GM23338 (cell line): ENCODE data around the gene OR3A2. TPM values are rescaled to one million over a fixed set of nuclear protein-coding genes. Genes with fewer than 3 reads are reported as not detected.
"Not testable (repeated sequence)": the region's sequence is repeated elsewhere in the genome, so short reads cannot be mapped to it uniquely, and the experiment has no call there.

Experiments used
- ATAC-seq: fragments of 200-7000 bp; cut with Tn5 transposase; 3 replicates; pipeline ENCODE4 v1.9.1; 2020
- DNase-seq: peaks from one replicate; pipeline ENCODE4 v3.0.0-alpha.2; 2015; ENCODE audit warnings: low spot score
- H2AFZ ChIP-seq: fragments of 200-600 bp; sonication (generic); 2 replicates; pipeline ENCODE4 v1.8.0; 2016; ENCODE audit warnings: antibody characterized with exemption, mild to moderate bottlenecking, moderate library complexity
- H3F3A ChIP-seq: fragments of 200-600 bp; sonication (generic); replicated peaks from 2 replicates; pipeline ENCODE4 v1.8.0; 2017; ENCODE audit warnings: antibody characterized with exemption, mixed run types, low read depth
- H3K27ac ChIP-seq: fragments of 200-600 bp; sonication (generic); 2 replicates; pipeline ENCODE4 v1.6.1; 2016; ENCODE audit warnings: low read depth
- H3K27me3 ChIP-seq: fragments of 200-600 bp; sonication (generic); 2 replicates; pipeline ENCODE4 v1.8.0; 2016; ENCODE audit warnings: mild to moderate bottlenecking, mixed run types, moderate library complexity; ENCODE audit not compliant: insufficient read depth
- H3K36me3 ChIP-seq: fragments of 200-600 bp; sonication (generic); 2 replicates; pipeline ENCODE4 v1.8.0; 2016; ENCODE audit warnings: mild to moderate bottlenecking; ENCODE audit not compliant: insufficient read depth
- H3K4me1 ChIP-seq: fragments of 200-600 bp; sonication (generic); 2 replicates; pipeline ENCODE4 v1.8.0; 2016; ENCODE audit warnings: mild to moderate bottlenecking, moderate library complexity; ENCODE audit not compliant: insufficient read depth
- H3K4me2 ChIP-seq: fragments of 200-600 bp; sonication (generic); 2 replicates; pipeline ENCODE4 v1.7.1; 2017; ENCODE audit warnings: mixed run types
- H3K4me3 ChIP-seq: fragments of 200-600 bp; sonication (generic); 2 replicates; pipeline ENCODE4 v1.6.1; 2016; ENCODE audit warnings: mixed run types
- H3K79me2 ChIP-seq: fragments of 200-600 bp; sonication (generic); replicated peaks from 2 replicates; pipeline ENCODE4 v1.8.0; 2017; ENCODE audit warnings: mild to moderate bottlenecking; ENCODE audit not compliant: insufficient read depth
- H3K9me2 ChIP-seq: fragments of 200-600 bp; sonication (generic); 2 replicates; pipeline ENCODE4 v1.8.0; 2017; ENCODE audit not compliant: insufficient read depth
- H4K20me1 ChIP-seq: fragments of 200-600 bp; sonication (generic); replicated peaks from 2 replicates; pipeline ENCODE4 v1.8.0; 2017; ENCODE audit warnings: mild to moderate bottlenecking; ENCODE audit not compliant: insufficient read depth
- H3K27ac Mint-ChIP-seq: 2 replicates; pipeline ENCODE4 v1.8.0; 2020; ENCODE audit warnings: inconsistent platforms, mild to moderate bottlenecking, moderate library complexity, mixed read lengths
- H3K27me3 Mint-ChIP-seq: 3 replicates; pipeline ENCODE4 v1.8.0; 2022; ENCODE audit warnings: low read depth, mild to moderate bottlenecking, moderate library complexity, mixed read lengths, inconsistent platforms; ENCODE audit not compliant: insufficient read depth, poor library complexity
- H3K36me3 Mint-ChIP-seq: 3 replicates; pipeline ENCODE4 v1.8.0; 2021; ENCODE audit warnings: low read depth, mild to moderate bottlenecking, inconsistent platforms, moderate library complexity, mixed read lengths
- H3K4me1 Mint-ChIP-seq: 3 replicates; pipeline ENCODE4 v1.8.0; 2020; ENCODE audit warnings: mild to moderate bottlenecking, inconsistent platforms, mixed read lengths
- H3K4me3 Mint-ChIP-seq: 3 replicates; pipeline ENCODE4 v1.8.0; 2021; ENCODE audit warnings: moderate library complexity, mild to moderate bottlenecking, inconsistent platforms, mixed read lengths
- H3K9me3 Mint-ChIP-seq: 3 replicates; pipeline ENCODE4 v1.8.0; 2020; ENCODE audit warnings: moderate library complexity, mild to moderate bottlenecking, inconsistent platforms, mixed read lengths
- JUNB ChIP-seq: IDR thresholded peaks from one replicate; pipeline ENCODE4 v1.6.1; 2016; ENCODE audit warnings: antibody characterized with exemption; ENCODE audit not compliant: unreplicated experiment
- polyA plus RNA-seq: library from polyadenylated mRNA; unstranded; fragments of >200 nt; fragmentation: Nextera tagmentation; extraction: Ambion mirVana; gene quantifications from 2 replicates; pipeline ENCODE4 v1.2.1, GENCODE V29; 2016
- total RNA-seq: library from RNA; depleted of rRNA; stranded (reverse); fragments of >200 nt; shearing (Covaris generic); gene quantifications from 2 replicates; pipeline ENCODE4 v1.2.3, GENCODE V29; 2014
- TF ChIP-seq, protein P1 (sequence below): IDR thresholded peaks from 2 replicates; pipeline ENCODE4 v1.6.1; 2016; ENCODE audit warnings: antibody characterized with exemption

OR3A2 gene
- total and polyA plus RNA-seq, 2 experiments from 2014 or later = 1.1 to 1.4 TPM

DNA sequence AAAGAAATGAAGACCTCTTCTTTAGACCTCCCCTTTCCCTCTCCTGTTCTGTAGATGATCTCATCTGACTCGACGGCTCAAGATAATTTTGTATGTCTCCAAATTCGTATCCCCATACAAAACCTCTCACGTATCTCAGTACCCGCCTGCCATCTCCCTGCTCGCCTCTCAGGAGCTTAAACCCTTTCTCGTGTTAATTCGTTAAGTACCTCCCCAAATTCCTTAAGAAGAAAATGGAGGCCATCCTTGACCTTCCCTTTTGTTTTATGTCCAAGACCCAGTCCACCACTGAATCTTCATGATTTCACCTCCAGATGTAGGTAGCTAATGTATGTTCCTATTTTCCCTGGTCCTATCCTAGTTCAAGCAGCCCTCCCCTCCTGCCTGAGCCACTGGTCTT, 129.5 kb downstream of the OR3A2 start:
- Mint-ChIP-seq H3K27me3 (peaks cover 12% of the 10 kb centered on the region), H3K36me3 (peaks cover 10% of the 10 kb centered on the region; the same call in 2 of the 3 replicates), H3K27ac (no peak overlapping the region; the same call in 1 of the 2 replicates), H3K4me3 (no peak overlapping the region; the same call in 2 of the 3 replicates), H3K9me3 (peaks cover 61% of the 10 kb centered on the region), H3K4me1 (peaks cover 7% of the 10 kb centered on the region)
- Histone ChIP-seq H4K20me1 (no peaks in the 10 kb centered on the region), H3K27ac (peak overlapping the region; percentile 2; the same call in 1 of the 2 replicates), H3K36me3 (no peaks in the 10 kb centered on the region), H3F3A (no peaks in the 10 kb centered on the region), H2AFZ (peak overlapping the region; percentile 1; the same call in 1 of the 2 replicates), H3K9me2 (no peaks in the 10 kb centered on the region), H3K79me2 (no peaks in the 10 kb centered on the region), H3K27me3 (no peaks in the 10 kb centered on the region), H3K4me3 (no peak overlapping the region), H3K4me2 (no peak overlapping the region), H3K4me1 (no peaks in the 10 kb centered on the region)
- DNase-seq (peak; percentile 70), ATAC-seq (no peak)
- no peak for TF ChIP-seq JUNB
- TF ChIP-seq, protein P1, sequence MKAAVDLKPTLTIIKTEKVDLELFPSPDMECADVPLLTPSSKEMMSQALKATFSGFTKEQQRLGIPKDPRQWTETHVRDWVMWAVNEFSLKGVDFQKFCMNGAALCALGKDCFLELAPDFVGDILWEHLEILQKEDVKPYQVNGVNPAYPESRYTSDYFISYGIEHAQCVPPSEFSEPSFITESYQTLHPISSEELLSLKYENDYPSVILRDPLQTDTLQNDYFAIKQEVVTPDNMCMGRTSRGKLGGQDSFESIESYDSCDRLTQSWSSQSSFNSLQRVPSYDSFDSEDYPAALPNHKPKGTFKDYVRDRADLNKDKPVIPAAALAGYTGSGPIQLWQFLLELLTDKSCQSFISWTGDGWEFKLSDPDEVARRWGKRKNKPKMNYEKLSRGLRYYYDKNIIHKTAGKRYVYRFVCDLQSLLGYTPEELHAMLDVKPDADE = no peak

GRCh38 chr17:3249013-3249412, 137.1 kb downstream of the OR3A2 start:
- H3K27ac ChIP-seq, H3K27me3 Mint-ChIP-seq, H3K79me2 ChIP-seq, H3K9me2 ChIP-seq, H3K4me3 Mint-ChIP-seq, H3F3A ChIP-seq, H3K4me2 ChIP-seq, H3K27me3 ChIP-seq, ATAC-seq, H3K4me1 ChIP-seq, H3K4me1 Mint-ChIP-seq, H3K36me3 ChIP-seq, H3K36me3 Mint-ChIP-seq, H3K27ac Mint-ChIP-seq, H2AFZ ChIP-seq, H3K4me3 ChIP-seq, DNase-seq, H4K20me1 ChIP-seq: not testable (repeated sequence)
- peaks cover 12% of the 10 kb centered on the region for H3K9me3 Mint-ChIP-seq

GRCh38 chr17:3244841-3245240, 141.3 kb downstream of the OR3A2 start:
- not testable (repeated sequence) for H3K4me1 Mint-ChIP-seq, H4K20me1 ChIP-seq, H3K27ac ChIP-seq, H3K27me3 Mint-ChIP-seq, H3K79me2 ChIP-seq, H3K4me2 ChIP-seq, H3F3A ChIP-seq, H3K4me3 Mint-ChIP-seq, H3K4me1 ChIP-seq, ATAC-seq, H3K36me3 Mint-ChIP-seq, H3K4me3 ChIP-seq, H3K27ac Mint-ChIP-seq, H2AFZ ChIP-seq, H3K36me3 ChIP-seq, H3K9me3 Mint-ChIP-seq, H3K9me2 ChIP-seq, H3K27me3 ChIP-seq, DNase-seq

DNA sequence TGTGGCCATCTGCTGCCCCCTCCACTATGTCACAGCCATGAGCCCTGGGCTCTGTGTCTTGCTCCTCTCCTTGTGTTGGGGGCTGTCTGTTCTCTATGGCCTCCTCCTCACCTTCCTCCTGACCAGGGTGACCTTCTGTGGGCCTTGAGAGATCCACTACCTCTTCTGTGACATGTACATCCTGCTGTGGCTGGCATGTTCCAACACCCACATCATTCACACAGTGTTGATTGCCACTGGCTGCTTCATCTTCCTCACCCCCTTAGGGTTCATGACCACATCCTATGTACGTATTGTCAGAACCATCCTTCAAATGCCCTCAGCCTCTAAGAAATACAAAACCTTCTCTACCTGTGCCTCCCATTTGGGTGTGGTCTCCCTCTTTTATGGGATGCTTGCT, 145.1 kb downstream of the OR3A2 start:
- H3K9me2 ChIP-seq, H3K4me2 ChIP-seq, H3K9me3 Mint-ChIP-seq, H3K27me3 Mint-ChIP-seq, DNase-seq, H3K4me3 Mint-ChIP-seq, H3K79me2 ChIP-seq, H2AFZ ChIP-seq, H3K27ac Mint-ChIP-seq, H3K27me3 ChIP-seq, H4K20me1 ChIP-seq, H3K27ac ChIP-seq, ATAC-seq, H3F3A ChIP-seq, H3K36me3 Mint-ChIP-seq, H3K4me3 ChIP-seq, H3K36me3 ChIP-seq, H3K4me1 Mint-ChIP-seq, H3K4me1 ChIP-seq: not testable (repeated sequence)

GRCh38 chr17:3238685-3239084, 147.4 kb downstream of the OR3A2 start:
- H3K4me1 Mint-ChIP-seq, H3K27me3 ChIP-seq, H3K27ac ChIP-seq, H3K9me3 Mint-ChIP-seq, ATAC-seq, H3K79me2 ChIP-seq, H2AFZ ChIP-seq, H3K4me3 Mint-ChIP-seq, H3F3A ChIP-seq, H3K4me2 ChIP-seq, H3K27ac Mint-ChIP-seq, H3K4me1 ChIP-seq, DNase-seq, H3K27me3 Mint-ChIP-seq, H4K20me1 ChIP-seq, H3K9me2 ChIP-seq, H3K36me3 ChIP-seq, H3K4me3 ChIP-seq, H3K36me3 Mint-ChIP-seq: not testable (repeated sequence)

- not testable (repeated sequence) for H3K4me1 Mint-ChIP-seq, H3K9me3 Mint-ChIP-seq, ATAC-seq, H3K27me3 ChIP-seq, H3K27me3 Mint-ChIP-seq, H3K4me3 Mint-ChIP-seq, H3K9me2 ChIP-seq, H3K4me3 ChIP-seq, H3K36me3 ChIP-seq, H3K4me1 ChIP-seq, H3K36me3 Mint-ChIP-seq, H2AFZ ChIP-seq, H3K4me2 ChIP-seq, H3F3A ChIP-seq, H3K79me2 ChIP-seq, H4K20me1 ChIP-seq, H3K27ac ChIP-seq, H3K27ac Mint-ChIP-seq, DNase-seq
These were observed 153.8 kb downstream of the OR3A2 start for GRCh38 chr17:3232300-3232699.
